Neutrophil (primary cell): ENCODE data around the gene ARL16.

Experiments
- H3K27ac ChIP-seq: fragments of 200-600 bp; sonication (generic); 2 replicates; pipeline ENCODE4 v1.5.1; 2016; ENCODE audit warnings: mild to moderate bottlenecking, moderate library complexity
- H3K27me3 ChIP-seq: fragments of 200-600 bp; sonication (generic); 2 replicates; pipeline ENCODE4 v1.6.0; 2016; ENCODE audit warnings: mild to moderate bottlenecking
- H3K36me3 ChIP-seq: fragments of 200-600 bp; sonication (generic); 2 replicates; pipeline ENCODE4 v1.5.1; 2017
- H3K4me1 ChIP-seq, 2 experiments: fragments of 200-600 bp in 1 of 2; sonication (generic) in 1 of 2; 1 replicate in 1 of 2; 2 replicates in 1 of 2; pipeline versions ENCODE4 v1.5.1 to v1.6.1; 2013 to 2016; ENCODE audit warnings: low read depth in 1 of 2, low read length in 1 of 2, mild to moderate bottlenecking in 1 of 2, moderate library complexity in 1 of 2; ENCODE audit not compliant: control insufficient read depth in 1 of 2, insufficient read depth in 1 of 2
- H3K4me3 ChIP-seq, 2 experiments: fragments of 200-600 bp in 1 of 2; sonication (generic) in 1 of 2; 1 replicate in 1 of 2; 2 replicates in 1 of 2; pipeline ENCODE4 v1.5.1; 2013 to 2016; ENCODE audit warnings: low read depth in 1 of 2, low read length in 1 of 2, mild to moderate bottlenecking in 1 of 2, moderate library complexity in 1 of 2
- H3K9me3 ChIP-seq: fragments of 200-600 bp; sonication (generic); 2 replicates; pipeline ENCODE4 v1.5.1; 2016
- TF ChIP-seq, protein P1 (sequence below): fragments of 200-600 bp; sonication (generic); IDR thresholded peaks from 2 replicates; pipeline ENCODE4 v1.5.1; 2016; ENCODE audit warnings: antibody characterized with exemption

ARL16 gene

DNA sequence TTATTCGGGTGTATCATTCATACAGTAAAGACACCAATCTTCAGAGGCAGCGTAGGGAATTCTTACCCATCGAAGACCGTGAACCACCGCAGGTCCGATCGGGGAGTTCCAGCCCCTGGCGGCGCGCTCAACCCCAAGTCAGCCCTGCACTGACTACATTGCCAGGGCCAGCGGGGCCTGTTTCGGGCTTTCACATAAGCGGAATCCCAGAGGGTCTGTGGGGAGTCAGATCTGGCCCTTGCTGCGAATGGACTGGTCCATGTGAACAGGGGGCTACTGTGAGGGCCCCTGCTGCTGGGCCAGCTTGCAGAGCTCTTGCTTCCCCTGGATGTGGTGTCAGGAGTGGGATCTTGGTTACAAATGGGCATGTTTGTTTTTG lies 34.9 kb downstream of the ARL16 start:
- Histone ChIP-seq H3K9me3 (peaks cover 7% of the 10 kb centered on the region), H3K27me3 (peaks cover 63% of the 10 kb centered on the region), H3K4me1 (peaks cover 9 to 10% of the 10 kb centered on the region in 2 experiments), H3K4me3 (no peak overlapping the region), H3K27ac (no peak overlapping the region), H3K36me3 (no peaks in the 10 kb centered on the region)
- TF ChIP-seq, protein P1, sequence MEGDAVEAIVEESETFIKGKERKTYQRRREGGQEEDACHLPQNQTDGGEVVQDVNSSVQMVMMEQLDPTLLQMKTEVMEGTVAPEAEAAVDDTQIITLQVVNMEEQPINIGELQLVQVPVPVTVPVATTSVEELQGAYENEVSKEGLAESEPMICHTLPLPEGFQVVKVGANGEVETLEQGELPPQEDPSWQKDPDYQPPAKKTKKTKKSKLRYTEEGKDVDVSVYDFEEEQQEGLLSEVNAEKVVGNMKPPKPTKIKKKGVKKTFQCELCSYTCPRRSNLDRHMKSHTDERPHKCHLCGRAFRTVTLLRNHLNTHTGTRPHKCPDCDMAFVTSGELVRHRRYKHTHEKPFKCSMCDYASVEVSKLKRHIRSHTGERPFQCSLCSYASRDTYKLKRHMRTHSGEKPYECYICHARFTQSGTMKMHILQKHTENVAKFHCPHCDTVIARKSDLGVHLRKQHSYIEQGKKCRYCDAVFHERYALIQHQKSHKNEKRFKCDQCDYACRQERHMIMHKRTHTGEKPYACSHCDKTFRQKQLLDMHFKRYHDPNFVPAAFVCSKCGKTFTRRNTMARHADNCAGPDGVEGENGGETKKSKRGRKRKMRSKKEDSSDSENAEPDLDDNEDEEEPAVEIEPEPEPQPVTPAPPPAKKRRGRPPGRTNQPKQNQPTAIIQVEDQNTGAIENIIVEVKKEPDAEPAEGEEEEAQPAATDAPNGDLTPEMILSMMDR, result no peak

DNA sequence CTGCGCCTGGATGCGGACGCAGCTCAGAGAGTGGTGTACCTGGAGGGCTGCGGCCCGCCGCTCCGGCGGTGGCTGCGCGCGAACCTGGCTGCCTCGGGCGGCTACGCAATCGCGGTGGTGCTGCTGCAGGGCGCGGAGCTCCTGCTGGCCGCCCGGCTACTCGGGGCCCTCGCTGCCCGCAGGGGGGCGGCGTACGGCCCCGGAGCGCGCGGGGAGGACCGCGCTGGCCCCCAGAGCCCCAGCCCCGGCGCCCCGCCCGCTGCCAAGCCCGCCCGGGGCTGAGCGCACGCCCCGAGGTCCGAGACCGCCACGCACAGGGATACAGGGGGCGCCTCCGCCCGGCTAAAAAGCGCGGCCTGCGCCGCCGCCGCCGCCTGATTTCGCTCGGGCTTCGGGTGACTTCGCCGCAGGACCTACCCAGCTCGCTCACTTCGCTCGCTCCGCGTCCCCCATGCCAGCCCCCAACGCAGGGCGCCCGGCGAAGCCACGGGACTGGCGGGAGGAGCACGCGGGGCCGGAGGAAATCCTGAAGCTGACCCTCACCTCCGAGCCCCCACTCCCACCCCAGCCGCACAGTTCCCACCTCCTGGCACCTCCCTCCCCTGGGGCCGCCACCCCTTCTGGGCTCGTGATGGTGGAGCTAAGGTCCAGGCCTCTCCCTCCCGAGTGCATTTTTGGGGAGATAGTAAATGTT lies 35.4 kb downstream of the ARL16 start:
- TF ChIP-seq, protein P1, result no peak
- Histone ChIP-seq H3K4me1 (peaks cover 4 to 5% of the 10 kb centered on the region in 2 experiments), H3K27ac (no peak overlapping the region), H3K4me3 (no peak overlapping the region), H3K27me3 (peaks cover 57% of the 10 kb centered on the region), H3K9me3 (peaks cover 7% of the 10 kb centered on the region), H3K36me3 (no peaks in the 10 kb centered on the region)

DNA sequence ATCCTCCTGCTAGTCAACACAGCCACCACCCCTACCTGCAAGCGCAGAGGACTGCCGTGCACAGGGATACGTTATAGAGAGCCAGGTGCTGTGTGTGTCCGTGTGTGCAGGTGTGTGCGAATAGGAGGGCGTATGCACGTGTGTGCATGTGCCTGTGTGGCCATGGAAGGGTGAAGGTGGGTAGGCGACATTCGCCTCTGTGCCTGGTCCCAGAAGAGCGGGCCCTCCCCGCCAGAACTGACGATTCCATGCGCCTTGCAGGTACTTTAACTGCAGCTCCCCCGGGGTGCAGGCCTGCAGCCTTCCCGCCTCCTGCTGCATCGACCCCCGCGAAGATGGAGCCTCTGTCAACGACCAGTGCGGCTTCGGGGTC lies 36.0 kb downstream of the ARL16 start:
- peaks cover 7% of the 10 kb centered on the region for H3K9me3 ChIP-seq
- no peaks in the 10 kb centered on the region for H3K4me1 ChIP-seq
- H3K27ac ChIP-seq, result no peak overlapping the region
- peaks cover 56% of the 10 kb centered on the region for H3K27me3 ChIP-seq
- H3K4me3 ChIP-seq, result no peak overlapping the region
- no peaks in the 10 kb centered on the region for H3K36me3 ChIP-seq
- TF ChIP-seq, protein P1, result no peak

DNA sequence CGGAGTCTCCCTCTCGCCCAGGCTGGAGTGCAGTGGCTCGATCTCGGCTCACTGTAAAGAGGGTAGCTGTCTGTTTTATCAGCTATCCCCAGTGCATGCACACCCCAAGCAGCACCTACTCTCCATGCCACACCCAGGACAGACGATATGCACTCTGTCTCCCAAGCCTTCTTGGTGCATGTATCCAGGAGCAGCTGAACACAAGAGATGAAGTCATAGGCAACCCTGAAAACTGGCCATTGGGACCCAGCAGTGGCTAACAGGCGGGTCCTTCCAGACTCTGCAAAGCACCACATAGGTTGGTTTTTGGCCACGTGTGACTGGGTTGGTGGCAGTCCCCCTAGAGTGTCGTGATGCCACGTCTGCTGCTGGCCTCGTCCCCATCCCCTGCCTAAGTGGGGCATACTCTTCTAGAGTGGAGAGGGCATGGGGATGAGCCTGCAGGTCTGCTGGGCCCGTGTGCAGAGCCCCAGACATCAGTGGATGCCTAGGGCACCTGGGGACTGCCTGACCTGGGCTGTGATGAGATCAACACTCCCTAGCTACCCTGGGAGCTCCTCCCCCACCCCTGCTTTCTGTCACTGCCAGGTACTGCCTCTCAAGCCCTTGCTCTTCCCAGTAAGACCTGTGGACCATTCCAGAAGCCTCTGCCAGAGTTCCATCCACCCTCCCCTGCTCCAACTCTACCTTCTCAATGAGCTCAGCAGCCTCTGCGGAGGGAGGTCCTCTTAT lies 36.6 kb downstream of the ARL16 start:
- Histone ChIP-seq H3K36me3 (no peaks in the 10 kb centered on the region), H3K9me3 (peaks cover 7% of the 10 kb centered on the region), H3K4me1 (no peaks in the 10 kb centered on the region), H3K27ac (no peak overlapping the region), H3K4me3 (no peak overlapping the region), H3K27me3 (peaks cover 56% of the 10 kb centered on the region)
- TF ChIP-seq, protein P1, result no peak

DNA sequence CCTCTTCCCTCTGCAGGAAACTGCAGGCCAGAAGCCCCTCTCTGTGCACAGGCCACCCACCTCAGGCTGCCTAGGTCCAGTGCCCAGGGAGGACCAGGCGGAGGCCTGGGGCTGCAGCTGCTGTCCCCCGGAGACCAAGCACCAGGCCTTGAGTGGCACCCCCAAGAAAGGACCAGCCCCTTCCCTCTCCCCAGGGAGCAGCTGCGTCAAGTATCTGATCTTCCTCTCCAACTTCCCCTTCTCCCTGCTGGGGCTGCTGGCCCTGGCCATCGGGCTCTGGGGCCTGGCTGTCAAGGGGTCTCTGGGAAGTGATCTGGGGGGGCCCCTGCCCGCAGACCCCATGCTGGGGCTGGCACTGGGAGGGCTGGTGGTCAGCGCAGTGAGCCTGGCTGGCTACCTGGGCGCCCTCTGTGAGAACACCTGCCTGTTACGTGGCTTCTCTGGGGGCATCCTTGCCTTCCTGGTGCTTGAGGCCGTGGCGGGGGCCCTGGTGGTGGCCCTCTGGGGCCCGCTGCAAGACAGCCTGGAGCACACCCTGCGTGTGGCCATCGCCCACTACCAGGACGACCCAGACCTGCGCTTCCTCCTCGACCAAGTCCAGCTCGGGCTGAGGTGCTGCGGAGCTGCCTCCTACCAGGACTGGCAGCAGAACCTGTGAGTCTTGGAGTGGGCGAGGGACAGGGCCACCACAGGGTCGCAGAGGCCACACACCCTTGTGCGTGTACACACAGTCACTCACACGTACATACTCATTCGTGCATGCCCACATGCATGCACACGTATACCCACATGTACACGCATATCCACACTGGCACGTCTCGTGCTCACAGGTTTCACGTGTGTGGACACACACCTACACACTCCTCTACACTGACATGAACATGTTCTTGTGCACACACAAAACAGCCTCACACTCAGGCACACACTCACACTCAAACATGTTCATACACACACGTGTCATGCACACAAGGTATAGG lies 38.3 kb downstream of the ARL16 start:
- Histone ChIP-seq H3K27me3 (peaks cover 49% of the 10 kb centered on the region), H3K36me3 (no peaks in the 10 kb centered on the region), H3K9me3 (peaks cover 7% of the 10 kb centered on the region), H3K4me1 (no peaks in the 10 kb centered on the region), H3K4me3 (no peak overlapping the region), H3K27ac (no peak overlapping the region)
- TF ChIP-seq, protein P1, result no peak
